Gastrocnemius medialis (tissue), 4 donors: ENCODE results near the gene ARL15.

Source experiments
- CTCF ChIP-seq, 5 experiments: fragments of 450-650 bp in 3 of 5; fragments of 200-600 bp in 2 of 5; sonication (generic) in 2 of 5; IDR thresholded peaks in 4 of 5; conservative IDR thresholded peaks in 1 of 5; 1 replicate in 4 of 5; 2 replicates in 1 of 5; pipeline ENCODE4 v1.5.1; 2016 to 2019; ENCODE audit warnings: antibody characterized with exemption in 5 of 5, mild to moderate bottlenecking in 3 of 5, moderate library complexity in 3 of 5
- POLR2A ChIP-seq, 2 donors: fragments of 450-650 bp; IDR thresholded peaks; one replicate each; pipeline ENCODE4 v1.6.1; 2017; ENCODE audit warnings: antibody characterized with exemption in 2 of 2, mild to moderate bottlenecking in 2 of 2, moderate library complexity in 2 of 2

- no peak for TF ChIP-seq CTCF (IDR thresholded peaks at IDR 0.05 in 4 of 5, conservative IDR thresholded peaks at IDR 0.05 in 1 of 5)
- no peak for TF ChIP-seq POLR2A (IDR thresholded peaks at IDR 0.05)
Observed at GRCh38 chr5:53956196-53956595, 354.2 kb downstream of the ARL15 start.
